PC-9 (cell line): Measurements from ENCODE around the gene ELMO1. TPM values are rescaled to one million over a fixed set of nuclear protein-coding genes. Genes with fewer than 3 reads are reported as not detected.

Experiments used
- BruUV-seq: library from RNA; stranded (reverse); fragments of 400-500 nt; replicated peaks from 2 replicates; lab custom pipeline; 2021; lab: Mats Ljungman, UMichigan
- CTCF ChIA-PET: fragments of 300-600 bp; sonication (Branson Sonifier 250); formaldehyde crosslinking; loops from one replicate; lab custom pipeline; 2022; ENCODE audit warnings: antibody characterized with exemption; lab: Charles Lee
- POLR2A ChIA-PET: fragments of 300-600 bp; sonication (Branson Sonifier 250); formaldehyde crosslinking; loops from one replicate; lab custom pipeline; 2022; ENCODE audit warnings: antibody characterized with exemption; ENCODE audit not compliant: unreplicated experiment; lab: Charles Lee
- DNase-seq, 2 experiments: peaks; one replicate each; pipeline versions ENCODE4 v3.0.0 to v3.0.0-alpha.2; 2015 to 2022; ENCODE audit warnings: mixed read lengths in 1 of 2
- H2AFZ ChIP-seq: fragments of 200-600 bp; sonication (generic); 2 replicates; pipeline ENCODE4 v1.8.1; 2017; ENCODE audit warnings: antibody characterized with exemption
- H3F3A ChIP-seq: fragments of 200-600 bp; sonication (generic); 2 replicates; pipeline ENCODE4 v1.8.1; 2017; ENCODE audit warnings: antibody characterized with exemption, mild to moderate bottlenecking, low read depth; ENCODE audit not compliant: insufficient read depth
- H3K27ac ChIP-seq: fragments of 200-600 bp; sonication (generic); 2 replicates; pipeline ENCODE4 v1.6.1; 2016; ENCODE audit warnings: mixed run types
- H3K27me3 ChIP-seq: fragments of 200-600 bp; sonication (generic); 2 replicates; pipeline ENCODE4 v1.6.1; 2016; ENCODE audit warnings: low read depth, mixed run types; ENCODE audit not compliant: insufficient read depth
- H3K36me3 ChIP-seq: fragments of 200-600 bp; sonication (generic); 2 replicates; pipeline ENCODE4 v1.6.1; 2016; ENCODE audit warnings: low read depth, mixed run types
- H3K4me1 ChIP-seq: fragments of 200-600 bp; sonication (generic); replicated peaks from 2 replicates; pipeline ENCODE4 v1.6.1; 2016; ENCODE audit warnings: mixed run types; ENCODE audit not compliant: insufficient read depth
- H3K4me2 ChIP-seq: fragments of 200-600 bp; sonication (generic); 2 replicates; pipeline ENCODE4 v1.6.1; 2017; ENCODE audit warnings: mixed run types
- H3K4me3 ChIP-seq: fragments of 200-600 bp; sonication (generic); 2 replicates; pipeline ENCODE4 v1.6.1; 2016; ENCODE audit warnings: mixed run types
- H3K79me2 ChIP-seq: fragments of 200-600 bp; sonication (generic); 2 replicates; pipeline ENCODE4 v1.6.1; 2017; ENCODE audit warnings: low read depth, mixed run types
- H3K9me2 ChIP-seq: fragments of 200-600 bp; sonication (generic); 2 replicates; pipeline ENCODE4 v1.8.1; 2017; ENCODE audit warnings: mild to moderate bottlenecking; ENCODE audit not compliant: insufficient read depth
- H3K9me3 ChIP-seq: fragments of 200-600 bp; sonication (generic); 2 replicates; pipeline ENCODE4 v1.8.1; 2016; ENCODE audit warnings: low read depth; ENCODE audit not compliant: insufficient read depth
- H4K20me1 ChIP-seq: fragments of 200-600 bp; sonication (generic); 2 replicates; pipeline ENCODE4 v1.8.1; 2017; ENCODE audit not compliant: insufficient read depth
- CTCF ChIP-seq: fragments of 200-600 bp; sonication (generic); conservative IDR thresholded peaks from 2 replicates; pipeline ENCODE4 v1.6.1; 2017; ENCODE audit warnings: mixed run types, antibody characterized with exemption, mild to moderate bottlenecking, moderate library complexity
- EZH2 ChIP-seq: fragments of 200-600 bp; sonication (generic); IDR thresholded peaks from 2 replicates; pipeline ENCODE4 v1.8.0; 2017; ENCODE audit warnings: antibody characterized with exemption, low read depth
- intact Hi-C: fragments of 100-400 bp; cut with micrococcal nuclease; formaldehyde crosslinking; loops from one replicate; pipeline ENCODE4 v1.10.0; 2022; ENCODE audit not compliant: unreplicated experiment
- total RNA-seq: library from RNA; stranded (reverse); gene quantifications from 2 replicates; pipeline ENCODE4 v1.2.3, GENCODE V29; 2021

Gene ELMO1
- total RNA-seq, 1 experiment from 2014 or later: 4.8 TPM

DNA sequence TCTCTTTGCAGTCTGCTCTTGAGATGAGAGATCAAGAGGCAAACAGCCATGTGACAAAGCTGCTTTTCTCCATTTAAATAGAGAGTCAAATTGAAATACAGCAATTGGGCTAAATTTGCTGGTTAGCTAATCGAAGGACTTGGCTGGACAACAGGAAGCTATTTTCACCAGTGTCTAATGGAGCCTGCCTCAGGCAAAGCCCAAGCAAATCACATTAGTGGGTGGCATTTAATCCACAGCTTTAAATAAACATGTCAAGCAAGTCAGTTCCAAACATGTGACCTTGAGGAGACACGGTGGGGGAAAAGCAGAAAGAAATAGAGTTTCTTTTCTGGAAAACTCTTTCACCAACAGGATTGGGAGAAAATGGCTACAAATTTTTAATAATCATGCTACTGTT is 543.9 kb downstream of the ELMO1 start:
- Histone ChIP-seq H2AFZ (no peak overlapping the region), H3K4me2 (no peak overlapping the region), H3K4me3 (no peak overlapping the region), H3K79me2 (no peaks in the 10 kb centered on the region), H3K36me3 (no peaks in the 10 kb centered on the region), H3F3A (no peaks in the 10 kb centered on the region), H3K9me2 (peaks cover 4% of the 10 kb centered on the region; the same call in 1 of the 2 replicates), H3K4me1 (no peaks in the 10 kb centered on the region), H4K20me1 (no peaks in the 10 kb centered on the region), H3K27ac (no peak overlapping the region), H3K9me3 (peaks cover 3% of the 10 kb centered on the region; the same call in 1 of the 2 replicates), H3K27me3 (0 out of 2 replicates have a peak, but pooled peaks cover 8% of the 10 kb centered on the region)
- POLR2A ChIA-PET: no interaction called here
- CTCF ChIA-PET: no interaction called here
- intact Hi-C loops: no loop called here
- DNase-seq: no peak
- no TSS peak for BruUV-seq
- no peak for TF ChIP-seq CTCF
- no peak for TF ChIP-seq EZH2

GRCh38 chr7:36904101-36904500 is 544.6 kb downstream of the ELMO1 start:
- H3K9me2 ChIP-seq: no peaks in the 10 kb centered on the region; the same call in 1 of the 2 replicates
- CTCF ChIA-PET: no interaction called here
- no peak overlapping the region for H3K4me2 ChIP-seq
- no peaks in the 10 kb centered on the region for H3K79me2 ChIP-seq
- H3K27me3 ChIP-seq: 0 out of 2 replicates have a peak, but pooled peaks cover 8% of the 10 kb centered on the region
- H2AFZ ChIP-seq: no peak overlapping the region
- H3F3A ChIP-seq: no peaks in the 10 kb centered on the region
- H3K27ac ChIP-seq: no peak overlapping the region
- H3K4me1 ChIP-seq: no peaks in the 10 kb centered on the region
- BruUV-seq: no TSS peak
- no peak for DNase-seq
- peaks cover 3% of the 10 kb centered on the region; the same call in 1 of the 2 replicates for H3K9me3 ChIP-seq
- TF ChIP-seq EZH2: no peak
- TF ChIP-seq CTCF: no peak
- POLR2A ChIA-PET: no interaction called here
- H4K20me1 ChIP-seq: no peaks in the 10 kb centered on the region
- intact Hi-C loops: no loop called here
- H3K36me3 ChIP-seq: no peaks in the 10 kb centered on the region
- H3K4me3 ChIP-seq: no peak overlapping the region

- H3K27ac ChIP-seq: no peak overlapping the region
- TF ChIP-seq EZH2: no peak
- TF ChIP-seq CTCF: no peak
- no peaks in the 10 kb centered on the region for H3K36me3 ChIP-seq
- H3K27me3 ChIP-seq: no peaks in the 10 kb centered on the region
- H3K4me1 ChIP-seq: no peaks in the 10 kb centered on the region
- CTCF ChIA-PET: no interaction called here
- intact Hi-C loops: no loop called here
- H3K9me3 ChIP-seq: no peaks in the 10 kb centered on the region
- DNase-seq: no peak
- H4K20me1 ChIP-seq: no peaks in the 10 kb centered on the region
- no TSS peak for BruUV-seq
- no peaks in the 10 kb centered on the region for H3F3A ChIP-seq
- no peak overlapping the region for H3K4me3 ChIP-seq
- H3K9me2 ChIP-seq: no peaks in the 10 kb centered on the region; the same call in 1 of the 2 replicates
- H3K4me2 ChIP-seq: no peak overlapping the region
- POLR2A ChIA-PET: no interaction called here
- H2AFZ ChIP-seq: no peak overlapping the region
- H3K79me2 ChIP-seq: no peaks in the 10 kb centered on the region
Measured at GRCh38 chr7:36900988-36901710, 547.5 kb downstream of the ELMO1 start.
